Measurements from ENCODE around the gene EXOSC1. TPM values are rescaled to one million over a fixed set of nuclear protein-coding genes. Genes with fewer than 3 reads are reported as not detected.

EXOSC1 gene
- total RNA-seq, 1 experiment from 2014 or later: 60.3 TPM

DNA sequence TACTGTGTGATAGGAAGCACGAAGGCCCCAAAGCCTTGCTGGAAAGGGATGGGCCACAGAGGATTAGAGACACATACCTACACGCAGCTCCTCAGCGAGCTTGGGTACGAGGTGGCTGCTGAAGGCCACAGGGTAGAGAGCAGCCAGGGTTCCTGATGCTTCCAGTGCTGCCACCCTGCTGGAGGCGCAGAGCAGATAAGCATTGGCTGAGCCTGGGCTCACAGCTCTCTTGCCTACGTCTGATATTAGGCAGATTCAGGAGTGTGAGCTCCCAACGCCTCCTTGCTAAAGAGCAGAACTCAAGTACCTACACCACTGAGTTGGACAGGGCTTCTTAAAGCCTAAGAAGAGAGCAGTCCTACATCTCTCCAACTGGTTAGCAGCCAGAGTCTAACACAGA is 20.2 kb upstream of the EXOSC1 start:
- intact Hi-C loops (cut with micrococcal nuclease; ENCODE audit: unreplicated experiment) (no loop called here), in situ Hi-C loops (cut with HindIII; ENCODE audit: low pct_unique_long_range_greater_than_20kb, low sequenced_read_pairs) (no loop called here)
- DNase-seq (ENCODE audit: low read depth, low spot score) (no peak), ATAC-seq (no peak)
- H3K27ac ChIP-seq (ENCODE audit: low read length): no peak overlapping the region
- no peaks in the 10 kb centered on the region for H3K9me3 ChIP-seq (ENCODE audit: control insufficient read depth, insufficient read depth, low read depth, low read length)
- H3K36me3 ChIP-seq (ENCODE audit: control insufficient read depth, insufficient read depth, low read length): peaks cover 20% of the 10 kb centered on the region
- ChIA-PET CTCF (no interaction called here), POLR2A (no interaction called here)
- H3K4me1 ChIP-seq (ENCODE audit: control insufficient read depth, insufficient read depth, low read length): no peaks in the 10 kb centered on the region
- no peak overlapping the region for H3K4me3 ChIP-seq (ENCODE audit: low read depth in 2 of 2, low read length in 2 of 2)
- no peaks in the 10 kb centered on the region for H3K27me3 ChIP-seq (ENCODE audit: control insufficient read depth, insufficient read depth, low read length)
- BruUV-seq (replicated peaks): no TSS peak
- TF ChIP-seq, protein P1, sequence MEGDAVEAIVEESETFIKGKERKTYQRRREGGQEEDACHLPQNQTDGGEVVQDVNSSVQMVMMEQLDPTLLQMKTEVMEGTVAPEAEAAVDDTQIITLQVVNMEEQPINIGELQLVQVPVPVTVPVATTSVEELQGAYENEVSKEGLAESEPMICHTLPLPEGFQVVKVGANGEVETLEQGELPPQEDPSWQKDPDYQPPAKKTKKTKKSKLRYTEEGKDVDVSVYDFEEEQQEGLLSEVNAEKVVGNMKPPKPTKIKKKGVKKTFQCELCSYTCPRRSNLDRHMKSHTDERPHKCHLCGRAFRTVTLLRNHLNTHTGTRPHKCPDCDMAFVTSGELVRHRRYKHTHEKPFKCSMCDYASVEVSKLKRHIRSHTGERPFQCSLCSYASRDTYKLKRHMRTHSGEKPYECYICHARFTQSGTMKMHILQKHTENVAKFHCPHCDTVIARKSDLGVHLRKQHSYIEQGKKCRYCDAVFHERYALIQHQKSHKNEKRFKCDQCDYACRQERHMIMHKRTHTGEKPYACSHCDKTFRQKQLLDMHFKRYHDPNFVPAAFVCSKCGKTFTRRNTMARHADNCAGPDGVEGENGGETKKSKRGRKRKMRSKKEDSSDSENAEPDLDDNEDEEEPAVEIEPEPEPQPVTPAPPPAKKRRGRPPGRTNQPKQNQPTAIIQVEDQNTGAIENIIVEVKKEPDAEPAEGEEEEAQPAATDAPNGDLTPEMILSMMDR (IDR thresholded peaks at IDR 0.05): no peak
- TF ChIP-seq SIN3A (IDR thresholded peaks at IDR 0.05; ENCODE audit: borderline replicate concordance, insufficient read depth, low read depth, low read length) (no peak), TCF7L2 (IDR thresholded peaks at IDR 0.05; ENCODE audit: low read depth, low read length) (no peak), POLR2AphosphoS5 (IDR thresholded peaks at IDR 0.05; ENCODE audit: low read depth, low read length) (no peak)
- TF ChIP-seq, protein P2, sequence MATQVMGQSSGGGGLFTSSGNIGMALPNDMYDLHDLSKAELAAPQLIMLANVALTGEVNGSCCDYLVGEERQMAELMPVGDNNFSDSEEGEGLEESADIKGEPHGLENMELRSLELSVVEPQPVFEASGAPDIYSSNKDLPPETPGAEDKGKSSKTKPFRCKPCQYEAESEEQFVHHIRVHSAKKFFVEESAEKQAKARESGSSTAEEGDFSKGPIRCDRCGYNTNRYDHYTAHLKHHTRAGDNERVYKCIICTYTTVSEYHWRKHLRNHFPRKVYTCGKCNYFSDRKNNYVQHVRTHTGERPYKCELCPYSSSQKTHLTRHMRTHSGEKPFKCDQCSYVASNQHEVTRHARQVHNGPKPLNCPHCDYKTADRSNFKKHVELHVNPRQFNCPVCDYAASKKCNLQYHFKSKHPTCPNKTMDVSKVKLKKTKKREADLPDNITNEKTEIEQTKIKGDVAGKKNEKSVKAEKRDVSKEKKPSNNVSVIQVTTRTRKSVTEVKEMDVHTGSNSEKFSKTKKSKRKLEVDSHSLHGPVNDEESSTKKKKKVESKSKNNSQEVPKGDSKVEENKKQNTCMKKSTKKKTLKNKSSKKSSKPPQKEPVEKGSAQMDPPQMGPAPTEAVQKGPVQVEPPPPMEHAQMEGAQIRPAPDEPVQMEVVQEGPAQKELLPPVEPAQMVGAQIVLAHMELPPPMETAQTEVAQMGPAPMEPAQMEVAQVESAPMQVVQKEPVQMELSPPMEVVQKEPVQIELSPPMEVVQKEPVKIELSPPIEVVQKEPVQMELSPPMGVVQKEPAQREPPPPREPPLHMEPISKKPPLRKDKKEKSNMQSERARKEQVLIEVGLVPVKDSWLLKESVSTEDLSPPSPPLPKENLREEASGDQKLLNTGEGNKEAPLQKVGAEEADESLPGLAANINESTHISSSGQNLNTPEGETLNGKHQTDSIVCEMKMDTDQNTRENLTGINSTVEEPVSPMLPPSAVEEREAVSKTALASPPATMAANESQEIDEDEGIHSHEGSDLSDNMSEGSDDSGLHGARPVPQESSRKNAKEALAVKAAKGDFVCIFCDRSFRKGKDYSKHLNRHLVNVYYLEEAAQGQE (IDR thresholded peaks at IDR 0.05; ENCODE audit: insufficient read depth in 1 of 2, low read depth in 2 of 2, low read length in 1 of 2): no peak

DNA sequence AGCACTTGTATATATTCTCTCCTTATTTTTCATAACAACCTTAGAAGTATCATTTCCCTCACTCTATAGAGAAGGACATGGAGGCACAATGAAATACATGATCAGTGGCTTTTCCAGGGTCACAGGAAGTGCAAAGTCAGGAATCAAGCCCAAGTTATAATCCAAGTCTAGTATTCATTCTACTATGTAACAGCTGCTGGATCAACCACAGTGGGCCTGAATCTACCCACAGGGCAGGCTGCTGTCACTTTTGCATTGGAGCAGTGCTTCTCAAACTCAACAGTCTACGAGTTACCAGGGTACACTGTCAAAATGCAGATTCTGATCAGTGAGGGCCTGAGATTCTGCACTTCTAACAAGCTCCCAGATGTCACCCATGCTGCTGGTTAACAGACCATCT is 18.4 kb upstream of the EXOSC1 start:
- Histone ChIP-seq H3K36me3 (ENCODE audit: control insufficient read depth, insufficient read depth, low read length) (peaks cover 25% of the 10 kb centered on the region), H3K27me3 (ENCODE audit: control insufficient read depth, insufficient read depth, low read length) (no peaks in the 10 kb centered on the region), H3K9me3 (ENCODE audit: control insufficient read depth, insufficient read depth, low read depth, low read length) (no peaks in the 10 kb centered on the region), H3K4me3 (ENCODE audit: low read depth in 2 of 2, low read length in 2 of 2) (no peak overlapping the region), H3K27ac (ENCODE audit: low read length) (no peak overlapping the region), H3K4me1 (ENCODE audit: control insufficient read depth, insufficient read depth, low read length) (no peaks in the 10 kb centered on the region)
- CTCF ChIA-PET: interaction anchor here (0.7 to 1.1 kb wide), 2 partner anchors 110 to 148 kb away, joined by 5 read pairs; no protein-coding TSS in a partner anchor
- TF ChIP-seq, protein P1 (IDR thresholded peaks at IDR 0.05): no peak
- no peak for TF ChIP-seq POLR2AphosphoS5 (IDR thresholded peaks at IDR 0.05; ENCODE audit: low read depth, low read length)
- no peak for TF ChIP-seq TCF7L2 (IDR thresholded peaks at IDR 0.05; ENCODE audit: low read depth, low read length)
- no peak for TF ChIP-seq SIN3A (IDR thresholded peaks at IDR 0.05; ENCODE audit: borderline replicate concordance, insufficient read depth, low read depth, low read length)
- TF ChIP-seq, protein P2 (IDR thresholded peaks at IDR 0.05; ENCODE audit: insufficient read depth in 1 of 2, low read depth in 2 of 2, low read length in 1 of 2): no peak
- ATAC-seq (peak; percentile 27), DNase-seq (ENCODE audit: low read depth, low spot score) (no peak)
- in situ Hi-C loops (cut with HindIII; ENCODE audit: low pct_unique_long_range_greater_than_20kb, low sequenced_read_pairs) (no loop called here), intact Hi-C loops (cut with micrococcal nuclease; ENCODE audit: unreplicated experiment) (no loop called here)
- no TSS peak for BruUV-seq (replicated peaks)
- POLR2A ChIA-PET: no interaction called here
